RWPE2 (cell line): ENCODE measurements around the gene TMEM129.

ENCODE experiments used
- ATAC-seq: fragments of 200-7000 bp; cut with Tn5 transposase; 3 replicates; pipeline ENCODE4 v1.9.1; 2021; ENCODE audit warnings: low read depth
- DNase-seq: peaks from one replicate; pipeline ENCODE4 v3.0.0-alpha.2; 2020; ENCODE audit warnings: low spot score
- H3K27ac ChIP-seq: fragments of 450-650 bp; 2 replicates; pipeline ENCODE4 v1.5.1; 2017; ENCODE audit warnings: mild to moderate bottlenecking; ENCODE audit not compliant: poor library complexity, severe bottlenecking
- H3K27me3 ChIP-seq: fragments of 250-450 bp; sonication (Bioruptor Pico); 2 replicates; pipeline ENCODE4 v1.5.1; 2021; ENCODE audit warnings: mild to moderate bottlenecking, moderate library complexity; ENCODE audit not compliant: insufficient read depth, poor library complexity, severe bottlenecking
- H3K36me3 ChIP-seq: fragments of 250-450 bp; sonication (Bioruptor Pico); 2 replicates; pipeline ENCODE4 v1.5.1; 2020; ENCODE audit warnings: low read depth, mild to moderate bottlenecking, moderate library complexity
- H3K4me1 ChIP-seq: fragments of 250-450 bp; sonication (Bioruptor Pico); 2 replicates; pipeline ENCODE4 v1.5.1; 2021; ENCODE audit warnings: mild to moderate bottlenecking, moderate library complexity; ENCODE audit not compliant: insufficient read depth, poor library complexity, severe bottlenecking
- H3K4me3 ChIP-seq: fragments of 250-450 bp; sonication (Bioruptor Pico); 2 replicates; pipeline ENCODE4 v1.5.1; 2021; ENCODE audit warnings: mild to moderate bottlenecking, moderate library complexity; ENCODE audit not compliant: severe bottlenecking
- H3K9me3 ChIP-seq: fragments of 250-450 bp; sonication (Bioruptor Pico); 2 replicates; pipeline ENCODE4 v1.5.1; 2021; ENCODE audit warnings: mild to moderate bottlenecking, moderate library complexity; ENCODE audit not compliant: severe bottlenecking
- TF ChIP-seq, protein P1 (sequence below): fragments of 450-650 bp; IDR thresholded peaks from one replicate; pipeline ENCODE4 v1.5.1; 2017; ENCODE audit warnings: mild to moderate bottlenecking, moderate library complexity; ENCODE audit not compliant: poor library complexity, severe bottlenecking

TMEM129 gene

DNA sequence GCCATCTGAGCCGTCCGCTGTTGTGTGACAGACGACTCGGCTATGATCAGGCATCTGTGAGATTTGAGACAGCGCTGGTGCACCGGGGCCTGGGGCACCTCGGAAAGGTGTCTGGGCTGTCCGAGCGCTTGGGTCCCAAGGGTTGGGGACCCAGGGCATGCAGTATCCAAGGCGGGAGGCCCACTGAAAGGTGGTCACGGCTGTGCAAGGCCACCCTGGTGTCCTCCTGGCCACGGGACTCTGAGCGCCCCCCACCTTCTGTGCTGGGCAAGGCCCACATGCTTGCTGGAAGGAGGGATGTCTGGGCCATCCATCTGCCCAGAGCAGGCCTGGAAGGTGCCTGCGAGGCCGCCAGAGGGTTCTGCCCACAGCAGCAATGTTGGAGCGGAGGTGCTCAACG lies 20.1 kb upstream of the TMEM129 start:
- Histone ChIP-seq H3K9me3 (peaks cover 25% of the 10 kb centered on the region), H3K36me3 (peaks cover 75% of the 10 kb centered on the region), H3K27ac (no peak overlapping the region), H3K27me3 (no peaks in the 10 kb centered on the region), H3K4me1 (no peaks in the 10 kb centered on the region), H3K4me3 (no peak overlapping the region)
- TF ChIP-seq, protein P1, sequence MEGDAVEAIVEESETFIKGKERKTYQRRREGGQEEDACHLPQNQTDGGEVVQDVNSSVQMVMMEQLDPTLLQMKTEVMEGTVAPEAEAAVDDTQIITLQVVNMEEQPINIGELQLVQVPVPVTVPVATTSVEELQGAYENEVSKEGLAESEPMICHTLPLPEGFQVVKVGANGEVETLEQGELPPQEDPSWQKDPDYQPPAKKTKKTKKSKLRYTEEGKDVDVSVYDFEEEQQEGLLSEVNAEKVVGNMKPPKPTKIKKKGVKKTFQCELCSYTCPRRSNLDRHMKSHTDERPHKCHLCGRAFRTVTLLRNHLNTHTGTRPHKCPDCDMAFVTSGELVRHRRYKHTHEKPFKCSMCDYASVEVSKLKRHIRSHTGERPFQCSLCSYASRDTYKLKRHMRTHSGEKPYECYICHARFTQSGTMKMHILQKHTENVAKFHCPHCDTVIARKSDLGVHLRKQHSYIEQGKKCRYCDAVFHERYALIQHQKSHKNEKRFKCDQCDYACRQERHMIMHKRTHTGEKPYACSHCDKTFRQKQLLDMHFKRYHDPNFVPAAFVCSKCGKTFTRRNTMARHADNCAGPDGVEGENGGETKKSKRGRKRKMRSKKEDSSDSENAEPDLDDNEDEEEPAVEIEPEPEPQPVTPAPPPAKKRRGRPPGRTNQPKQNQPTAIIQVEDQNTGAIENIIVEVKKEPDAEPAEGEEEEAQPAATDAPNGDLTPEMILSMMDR, result no peak
- DNase-seq (no peak), ATAC-seq (no peak)

- peaks cover 25% of the 10 kb centered on the region for H3K9me3 ChIP-seq
- DNase-seq (no peak), ATAC-seq (no peak)
- no peaks in the 10 kb centered on the region for H3K27me3 ChIP-seq
- no peak overlapping the region for H3K4me3 ChIP-seq
- no peaks in the 10 kb centered on the region for H3K4me1 ChIP-seq
- TF ChIP-seq, protein P1, result no peak
- H3K36me3 ChIP-seq, result peaks cover 86% of the 10 kb centered on the region
- no peak overlapping the region for H3K27ac ChIP-seq
These were observed 19.0 kb upstream of the TMEM129 start for GRCh38 chr4:1740021-1740545.

DNA sequence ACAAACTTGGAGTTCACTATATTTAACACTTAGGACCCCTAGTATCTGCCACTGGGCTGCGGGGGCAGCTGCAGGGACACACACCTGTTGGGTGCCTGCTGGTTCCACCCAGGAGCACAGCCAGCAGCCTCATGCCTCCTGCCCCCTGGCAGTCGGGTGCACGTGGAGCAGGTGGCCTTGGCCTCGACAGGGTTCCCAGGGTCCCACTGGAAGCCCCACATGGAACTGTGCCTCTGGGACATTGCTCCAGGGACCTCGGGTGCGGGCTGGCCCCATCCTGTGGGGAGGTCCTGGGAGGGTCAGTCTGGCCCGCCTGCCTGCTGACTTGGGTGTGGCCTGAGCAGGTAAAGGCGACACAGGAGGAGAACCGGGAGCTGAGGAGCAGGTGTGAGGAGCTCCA lies 18.2 kb upstream of the TMEM129 start:
- H3K9me3 ChIP-seq, result peaks cover 25% of the 10 kb centered on the region
- H3K36me3 ChIP-seq, result peaks cover 87% of the 10 kb centered on the region
- ATAC-seq, result no peak; the same call in 2 of the 3 replicates
- H3K27ac ChIP-seq, result no peak overlapping the region
- DNase-seq, result no peak
- TF ChIP-seq, protein P1, result no peak
- no peaks in the 10 kb centered on the region for H3K4me1 ChIP-seq
- no peaks in the 10 kb centered on the region for H3K27me3 ChIP-seq
- no peak overlapping the region for H3K4me3 ChIP-seq

GRCh38 chr4:1738410-1738809 lies 17.3 kb upstream of the TMEM129 start:
- ATAC-seq (no peak), DNase-seq (no peak)
- H3K9me3 ChIP-seq, result peaks cover 25% of the 10 kb centered on the region
- TF ChIP-seq, protein P1, result no peak
- H3K27me3 ChIP-seq, result no peaks in the 10 kb centered on the region
- H3K4me3 ChIP-seq, result no peak overlapping the region
- H3K27ac ChIP-seq, result no peak overlapping the region
- H3K4me1 ChIP-seq, result no peaks in the 10 kb centered on the region
- H3K36me3 ChIP-seq, result peaks cover 92% of the 10 kb centered on the region

- TF ChIP-seq, protein P1, result no peak
- no peak overlapping the region for H3K4me3 ChIP-seq
- peaks cover 25% of the 10 kb centered on the region for H3K9me3 ChIP-seq
- no peaks in the 10 kb centered on the region for H3K27me3 ChIP-seq
- ATAC-seq (no peak), DNase-seq (no peak)
- no peaks in the 10 kb centered on the region for H3K4me1 ChIP-seq
- no peak overlapping the region for H3K27ac ChIP-seq
- H3K36me3 ChIP-seq, result peaks cover 98% of the 10 kb centered on the region
These were observed 16.5 kb upstream of the TMEM129 start for GRCh38 chr4:1737666-1738065.
